SK-N-SH treated with all-trans-retinoic acid at 6 μM for 48 hours (cell line): Measurements from ENCODE around the gene B9D1.

Experiments
- GLIS3 ChIP-seq: fragments of 250-450 bp; sonication (Bioruptor Pico); IDR thresholded peaks from 2 replicates; pipeline ENCODE4 v1.5.0; 2020; ENCODE audit warnings: mild to moderate bottlenecking, moderate library complexity
- OSR1 ChIP-seq: fragments of 250-450 bp; sonication (Bioruptor Pico); IDR thresholded peaks from 2 replicates; pipeline ENCODE4 v1.8.0; 2022; ENCODE audit warnings: moderate library complexity, mild to moderate bottlenecking, inconsistent platforms
- TOX ChIP-seq: fragments of 250-450 bp; sonication (Bioruptor Pico); IDR thresholded peaks from 2 replicates; pipeline ENCODE4 v1.8.0; 2021; ENCODE audit warnings: mild to moderate bottlenecking, moderate library complexity, borderline replicate concordance
- ZC3H10 ChIP-seq: fragments of 250-450 bp; sonication (Bioruptor Pico); IDR thresholded peaks from 2 replicates; pipeline ENCODE4 v1.5.1; 2021; ENCODE audit warnings: mild to moderate bottlenecking, moderate library complexity
- ZFP3 ChIP-seq: fragments of 250-450 bp; sonication (Bioruptor Pico); IDR thresholded peaks from 2 replicates; pipeline ENCODE4 v1.5.0; 2020; ENCODE audit warnings: mild to moderate bottlenecking, moderate library complexity
- ZFP30 ChIP-seq: fragments of 450-650 bp; formaldehyde crosslinking; IDR thresholded peaks from 2 replicates; pipeline ENCODE4 v1.5.0; 2022; ENCODE audit warnings: mild to moderate bottlenecking, moderate library complexity
- ZNF565 ChIP-seq: fragments of 450-650 bp; formaldehyde crosslinking; conservative IDR thresholded peaks from 2 replicates; pipeline ENCODE4 v1.5.0; 2020; ENCODE audit warnings: low read depth, mild to moderate bottlenecking, moderate library complexity
- ZNF8 ChIP-seq: fragments of 450-650 bp; formaldehyde crosslinking; IDR thresholded peaks from 2 replicates; pipeline ENCODE4 v1.5.0; 2020; ENCODE audit warnings: mild to moderate bottlenecking, moderate library complexity
- TF ChIP-seq, protein P1 (sequence below): fragments of 250-450 bp; sonication (Bioruptor Pico); IDR thresholded peaks from 2 replicates; pipeline ENCODE4 v1.8.0; 2020; ENCODE audit warnings: mild to moderate bottlenecking, moderate library complexity, borderline replicate concordance
- TF ChIP-seq, protein P2 (sequence below): fragments of 250-450 bp; sonication (Bioruptor Pico); IDR thresholded peaks from 2 replicates; pipeline ENCODE4 v1.5.1; 2021; ENCODE audit warnings: mild to moderate bottlenecking, moderate library complexity

DNA sequence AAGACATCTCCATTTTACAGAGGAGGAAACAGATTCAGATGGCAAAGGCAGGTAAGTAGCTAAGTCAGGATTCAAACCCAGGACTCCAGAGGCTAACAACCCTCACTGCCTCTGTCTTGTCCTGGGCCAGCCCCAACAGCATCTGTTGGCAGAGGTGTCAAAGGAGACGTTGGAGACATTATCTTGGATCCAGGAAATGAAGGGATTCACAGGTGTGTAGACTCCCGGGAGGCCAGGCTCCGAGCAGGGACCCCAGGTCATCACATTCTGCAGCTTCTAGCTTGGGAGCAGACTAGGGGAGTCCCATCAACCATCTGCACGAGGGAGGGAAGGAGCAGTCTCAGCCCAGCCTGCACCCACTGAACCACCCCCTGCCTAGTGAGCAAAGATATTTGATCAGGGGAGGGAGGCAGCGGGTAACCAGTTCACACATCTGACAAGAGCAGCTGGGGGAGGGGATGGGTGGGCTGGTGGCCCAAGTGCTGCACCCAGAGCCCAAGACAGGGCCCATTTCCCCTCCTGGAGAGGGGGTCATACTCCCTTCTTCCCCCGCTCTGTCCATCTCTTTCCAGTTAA is 1.0 kb upstream of the B9D1 start:
- TF ChIP-seq GLIS3 (CRISPR knock-in tag) (no peak), ZFP3 (CRISPR knock-in tag) (no peak), ZFP30 (CRISPR knock-in tag) (no peak), ZC3H10 (CRISPR knock-in tag) (no peak), ZNF8 (no peak), OSR1 (CRISPR knock-in tag) (no peak), TOX (CRISPR knock-in tag) (no peak), ZNF565 (CRISPR knock-in tag) (no peak)
- TF ChIP-seq, protein P1, sequence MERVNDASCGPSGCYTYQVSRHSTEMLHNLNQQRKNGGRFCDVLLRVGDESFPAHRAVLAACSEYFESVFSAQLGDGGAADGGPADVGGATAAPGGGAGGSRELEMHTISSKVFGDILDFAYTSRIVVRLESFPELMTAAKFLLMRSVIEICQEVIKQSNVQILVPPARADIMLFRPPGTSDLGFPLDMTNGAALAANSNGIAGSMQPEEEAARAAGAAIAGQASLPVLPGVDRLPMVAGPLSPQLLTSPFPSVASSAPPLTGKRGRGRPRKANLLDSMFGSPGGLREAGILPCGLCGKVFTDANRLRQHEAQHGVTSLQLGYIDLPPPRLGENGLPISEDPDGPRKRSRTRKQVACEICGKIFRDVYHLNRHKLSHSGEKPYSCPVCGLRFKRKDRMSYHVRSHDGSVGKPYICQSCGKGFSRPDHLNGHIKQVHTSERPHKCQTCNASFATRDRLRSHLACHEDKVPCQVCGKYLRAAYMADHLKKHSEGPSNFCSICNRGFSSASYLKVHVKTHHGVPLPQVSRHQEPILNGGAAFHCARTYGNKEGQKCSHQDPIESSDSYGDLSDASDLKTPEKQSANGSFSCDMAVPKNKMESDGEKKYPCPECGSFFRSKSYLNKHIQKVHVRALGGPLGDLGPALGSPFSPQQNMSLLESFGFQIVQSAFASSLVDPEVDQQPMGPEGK (CRISPR knock-in tag): no peak
- TF ChIP-seq, protein P2, sequence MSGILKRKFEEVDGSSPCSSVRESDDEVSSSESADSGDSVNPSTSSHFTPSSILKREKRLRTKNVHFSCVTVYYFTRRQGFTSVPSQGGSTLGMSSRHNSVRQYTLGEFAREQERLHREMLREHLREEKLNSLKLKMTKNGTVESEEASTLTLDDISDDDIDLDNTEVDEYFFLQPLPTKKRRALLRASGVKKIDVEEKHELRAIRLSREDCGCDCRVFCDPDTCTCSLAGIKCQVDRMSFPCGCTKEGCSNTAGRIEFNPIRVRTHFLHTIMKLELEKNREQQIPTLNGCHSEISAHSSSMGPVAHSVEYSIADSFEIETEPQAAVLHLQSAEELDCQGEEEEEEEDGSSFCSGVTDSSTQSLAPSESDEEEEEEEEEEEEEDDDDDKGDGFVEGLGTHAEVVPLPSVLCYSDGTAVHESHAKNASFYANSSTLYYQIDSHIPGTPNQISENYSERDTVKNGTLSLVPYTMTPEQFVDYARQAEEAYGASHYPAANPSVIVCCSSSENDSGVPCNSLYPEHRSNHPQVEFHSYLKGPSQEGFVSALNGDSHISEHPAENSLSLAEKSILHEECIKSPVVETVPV (CRISPR knock-in tag): no peak
